Activated effector memory CD4-positive, alpha-beta T cell treated with anti-CD3 and anti-CD28 coated beads, Interleukin-2, amount 50 U/mL, for 16 hours (primary cell): ENCODE measurements around the gene HABP2.

Experiments used
- DNase-seq: peaks from one replicate; pipeline ENCODE4 v3.0.0-alpha.2; 2020

Gene HABP2

DNA sequence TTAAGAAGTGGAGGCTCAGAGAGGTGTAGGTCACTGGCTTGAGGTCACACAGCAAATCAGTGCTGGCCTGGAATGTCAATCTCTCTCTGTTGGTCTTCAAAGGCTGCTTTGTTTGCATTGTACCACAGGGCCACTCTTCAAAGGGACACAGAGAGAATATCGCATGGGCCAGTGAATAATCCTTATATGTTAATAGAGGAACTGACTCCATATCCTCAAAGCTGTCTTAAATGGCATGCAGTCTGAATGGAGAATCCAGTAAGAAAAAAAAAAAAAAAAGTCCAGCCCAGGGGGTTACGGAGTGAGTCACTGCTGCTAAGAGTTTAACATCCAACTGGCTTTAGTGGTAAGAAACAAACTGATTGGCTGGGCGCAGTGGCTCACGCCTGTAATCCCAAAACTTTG is 56.9 kb downstream of the HABP2 start:
- DNase-seq: no peak

DNA sequence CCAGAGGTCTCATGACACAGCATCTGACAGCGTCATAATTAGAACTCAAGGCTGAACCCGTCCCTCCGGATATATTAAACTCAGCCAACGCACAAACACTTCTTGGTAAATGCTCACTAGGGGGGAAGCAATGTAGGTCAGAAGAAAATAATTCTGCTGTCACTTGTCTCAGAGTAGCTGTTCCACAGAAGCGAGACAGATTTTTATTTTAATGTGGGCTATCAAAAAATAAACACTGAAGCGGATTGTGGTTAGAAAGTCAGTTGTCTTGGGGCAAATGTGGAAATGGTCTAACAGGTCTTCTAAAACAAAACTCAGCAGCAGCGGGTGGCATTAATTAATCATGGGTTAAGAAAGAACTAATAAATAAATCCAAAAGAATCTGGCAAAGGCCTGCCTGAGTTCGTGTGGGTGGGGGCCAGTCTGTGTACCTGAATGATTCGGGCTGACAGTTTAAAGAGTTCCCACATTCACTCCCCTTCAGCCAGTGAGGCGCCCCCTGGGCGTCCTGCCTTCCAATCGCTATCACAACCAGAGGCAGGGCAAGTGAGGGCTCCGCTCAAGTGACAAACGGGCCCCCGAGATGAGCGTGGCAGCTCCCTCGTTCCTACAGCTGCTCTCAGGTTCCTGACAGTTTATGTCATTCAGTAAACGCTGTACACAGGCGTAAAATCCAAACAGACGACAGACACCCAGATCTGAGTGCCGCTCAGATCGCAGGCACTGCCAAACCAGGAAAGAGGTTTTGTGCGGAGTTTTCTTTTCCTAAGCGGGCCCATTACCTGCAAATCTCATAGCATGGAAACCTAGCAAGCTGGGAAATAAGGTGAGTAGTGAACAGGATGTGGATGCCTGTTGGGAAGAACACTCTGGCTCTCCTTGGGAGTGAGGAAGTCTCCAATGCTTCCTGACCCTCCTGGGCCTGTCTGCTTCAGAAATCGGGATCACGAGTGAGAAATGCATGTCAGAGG is 58.1 kb downstream of the HABP2 start:
- no peak for DNase-seq

DNA sequence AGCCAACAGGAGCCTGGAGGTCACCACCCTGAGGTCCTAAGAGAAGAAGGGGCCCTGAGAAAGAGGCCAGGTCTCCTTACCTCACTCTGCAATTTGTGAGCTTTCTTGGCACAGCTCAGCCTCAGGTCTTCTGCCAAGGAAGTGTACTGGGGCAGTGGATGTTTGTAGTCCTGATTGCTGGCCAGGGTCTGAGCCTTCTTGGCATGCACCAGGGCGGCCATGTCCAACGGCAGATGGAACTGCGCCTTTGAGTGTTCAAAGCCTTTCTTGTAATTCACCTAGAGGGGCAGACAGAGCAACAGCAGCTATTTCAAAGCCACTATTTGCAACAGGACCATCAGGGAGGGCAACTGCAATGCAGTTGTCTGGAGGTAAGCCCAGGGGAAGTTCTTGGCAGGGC is 59.3 kb downstream of the HABP2 start:
- no peak for DNase-seq

DNA sequence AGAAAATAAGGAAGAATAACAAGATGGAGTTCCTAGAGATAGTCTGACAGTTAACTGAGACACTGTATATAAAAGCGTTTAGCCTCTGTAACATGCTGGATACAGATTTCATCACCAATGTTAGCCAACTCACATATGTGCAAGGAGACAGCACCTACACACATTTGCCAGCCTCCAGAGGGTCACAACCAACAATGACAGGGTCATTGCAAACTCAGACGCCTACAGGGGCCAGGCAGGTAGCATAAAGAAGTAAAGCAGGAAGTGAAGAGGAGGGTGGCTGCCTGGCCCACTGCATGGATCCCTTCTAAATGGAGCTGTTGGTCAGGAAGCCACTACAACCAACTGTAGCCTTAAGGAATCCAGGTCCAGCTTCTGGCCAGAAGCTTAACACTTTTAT is 60.6 kb downstream of the HABP2 start:
- DNase-seq: no peak

DNA sequence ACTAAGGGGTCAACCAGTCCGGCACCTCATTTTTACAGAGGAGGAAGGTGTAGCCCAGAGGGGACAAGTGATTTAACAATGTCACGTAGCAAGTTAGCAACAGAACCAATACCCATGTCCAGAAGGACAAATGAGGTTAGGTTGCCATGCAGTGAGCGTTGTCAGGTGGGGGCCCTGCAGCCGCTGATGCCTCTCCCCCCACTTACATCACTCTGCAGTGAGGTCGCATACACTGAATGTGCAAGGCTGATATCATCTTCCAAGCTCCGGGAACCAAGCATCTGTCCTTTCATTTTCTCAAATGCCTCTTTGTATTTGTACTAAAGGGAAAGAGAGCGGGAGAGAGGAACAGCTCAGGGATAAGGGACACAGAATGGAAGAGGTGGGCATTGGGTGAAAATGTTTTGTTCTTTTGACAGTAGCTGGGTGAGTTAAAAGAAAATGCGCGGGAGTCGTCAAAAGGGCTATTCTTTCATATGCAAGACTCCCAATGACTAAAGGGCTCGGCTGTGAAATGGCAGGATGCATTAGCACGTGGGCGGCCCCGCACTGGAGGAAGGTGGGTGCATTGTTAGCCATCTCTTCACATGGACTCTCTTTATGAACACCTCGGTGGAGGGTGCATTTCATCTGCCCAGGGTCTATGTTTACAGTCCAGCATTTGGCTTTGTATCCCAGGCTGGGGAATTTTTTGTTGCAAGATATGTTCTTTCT is 61.3 kb downstream of the HABP2 start:
- no peak for DNase-seq

DNA sequence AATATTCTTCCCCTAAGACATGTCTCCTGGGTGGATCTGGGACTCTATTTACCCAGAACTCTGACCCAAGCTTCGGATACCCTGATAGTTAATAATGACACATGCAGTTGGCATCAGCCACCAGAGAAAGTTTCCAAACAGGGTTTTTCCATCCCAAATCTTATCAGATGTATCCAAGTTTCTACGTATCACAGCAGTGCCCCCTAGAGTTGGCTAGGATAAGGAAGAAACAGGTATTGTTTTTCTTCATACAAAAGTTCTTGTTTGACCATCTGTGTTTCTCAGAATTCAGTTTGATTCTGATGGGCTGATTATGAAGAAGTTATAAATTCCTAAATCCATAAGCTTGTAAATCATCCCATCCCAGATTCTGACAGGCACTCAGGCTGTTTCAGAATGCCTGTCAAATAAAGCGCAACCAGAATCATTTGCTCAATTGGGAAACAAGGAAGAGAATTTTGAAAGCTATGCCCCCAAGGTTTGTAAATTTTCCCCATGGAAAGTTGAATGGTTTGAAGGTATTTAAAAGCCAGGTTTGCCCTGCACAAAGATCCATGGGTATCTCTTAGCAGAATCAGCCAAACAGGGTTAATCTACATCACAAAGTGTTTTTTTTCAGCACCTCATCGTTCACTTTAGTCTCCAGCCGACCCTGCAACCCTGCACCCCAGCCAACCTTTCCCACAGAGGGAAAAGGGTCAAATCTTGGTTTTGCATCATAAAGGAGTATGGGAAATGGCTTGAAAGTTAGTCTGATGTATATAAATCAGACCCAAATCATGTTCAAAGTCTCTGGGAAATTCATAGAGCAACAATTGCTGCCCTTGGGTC is 63.6 kb downstream of the HABP2 start:
- DNase-seq: no peak

DNA sequence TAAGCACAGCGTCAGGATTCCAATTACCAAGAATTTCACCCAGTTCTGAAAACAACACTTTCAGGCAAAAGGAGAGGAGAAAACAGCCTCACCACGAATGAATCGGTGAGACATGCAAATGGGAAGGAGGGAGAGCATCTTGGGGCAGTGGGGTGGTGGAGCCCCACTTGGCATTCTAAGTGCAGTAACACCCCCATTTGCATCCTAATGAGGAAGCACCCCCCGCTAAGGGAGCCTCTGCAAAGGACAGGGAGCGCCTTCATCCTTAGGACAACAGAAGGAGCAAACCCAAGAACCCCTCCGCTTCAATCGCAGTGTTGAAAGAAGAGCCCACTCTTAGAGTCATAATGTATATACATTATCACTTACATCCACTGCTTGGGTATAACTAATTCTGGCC is 64.2 kb downstream of the HABP2 start:
- no peak for DNase-seq

DNA sequence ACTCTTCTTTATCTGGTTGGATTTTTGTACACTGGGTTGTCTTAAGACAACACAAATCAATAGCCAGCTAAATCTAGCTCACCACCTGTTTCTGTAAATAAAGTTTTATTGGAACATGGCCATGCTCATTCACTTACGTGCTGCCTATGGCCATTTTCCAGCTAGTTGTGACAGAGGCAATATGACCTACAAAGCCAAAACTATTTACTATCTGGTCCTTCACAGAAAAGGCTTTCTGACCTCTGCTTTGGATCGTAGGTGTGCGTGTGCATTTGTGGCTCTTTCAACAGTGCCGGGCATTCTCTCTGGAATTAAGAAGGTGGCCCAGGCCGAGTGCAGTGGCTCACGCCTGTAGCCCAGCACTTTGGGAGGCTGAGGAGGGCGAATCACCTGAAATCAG is 65.5 kb downstream of the HABP2 start:
- no peak for DNase-seq

DNA sequence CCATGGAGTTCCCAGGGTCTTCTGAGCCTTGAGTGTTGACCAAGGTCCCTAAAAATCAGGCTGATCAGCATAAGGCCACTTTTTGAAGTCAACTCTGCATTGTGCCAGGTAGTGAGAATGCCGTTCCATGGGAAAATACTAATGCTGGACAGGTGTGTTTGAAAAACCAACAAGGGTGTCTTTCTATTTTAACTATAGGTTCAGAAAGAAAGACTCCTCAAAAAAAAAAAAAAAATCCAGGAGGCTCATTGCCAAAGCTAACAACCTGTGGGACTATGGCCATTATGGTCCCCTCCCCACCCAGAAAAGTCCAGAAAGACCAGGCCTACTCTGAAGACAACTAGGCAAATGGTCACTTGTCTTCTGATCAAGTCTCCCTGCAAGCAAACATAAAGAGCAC is 66.5 kb downstream of the HABP2 start:
- no peak for DNase-seq

DNA sequence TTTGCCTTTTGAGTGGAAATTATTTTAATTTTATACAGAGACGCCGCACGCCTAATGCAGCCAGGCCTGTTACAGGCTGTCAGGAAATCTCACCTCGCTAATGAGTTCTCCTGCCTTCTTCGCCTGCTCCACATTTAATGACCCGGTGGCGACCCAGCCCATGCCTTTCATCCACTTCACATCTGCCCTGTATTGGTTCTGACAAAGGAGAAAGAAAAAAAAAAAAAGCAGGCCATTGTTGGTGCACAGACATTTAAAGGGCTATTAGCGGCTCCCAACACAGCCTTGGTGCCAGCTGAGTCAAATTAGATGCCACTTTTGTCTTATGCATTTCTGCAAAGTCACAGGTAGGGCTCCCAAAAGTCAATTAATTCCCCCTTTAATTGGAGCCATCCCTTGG is 67.7 kb downstream of the HABP2 start:
- DNase-seq: no peak

DNA sequence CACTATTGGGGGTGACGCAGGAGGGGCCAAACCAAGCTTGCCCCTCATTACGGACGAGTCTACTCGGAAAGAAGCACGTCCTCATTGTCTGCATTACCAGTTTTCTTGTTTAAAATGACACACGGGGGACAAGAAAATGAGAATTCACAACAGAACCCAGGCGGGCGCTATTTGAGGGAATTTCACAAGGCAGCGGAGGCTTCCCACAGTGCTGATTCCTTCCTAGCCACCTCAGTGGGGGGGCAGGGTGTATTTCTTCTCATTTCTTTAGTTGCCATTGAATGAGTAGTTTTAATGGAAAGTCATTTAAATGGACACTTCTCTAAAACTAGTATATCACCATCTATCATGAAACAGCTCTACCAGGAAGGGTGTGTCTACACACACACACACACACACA is 68.1 kb downstream of the HABP2 start:
- DNase-seq: no peak

DNA sequence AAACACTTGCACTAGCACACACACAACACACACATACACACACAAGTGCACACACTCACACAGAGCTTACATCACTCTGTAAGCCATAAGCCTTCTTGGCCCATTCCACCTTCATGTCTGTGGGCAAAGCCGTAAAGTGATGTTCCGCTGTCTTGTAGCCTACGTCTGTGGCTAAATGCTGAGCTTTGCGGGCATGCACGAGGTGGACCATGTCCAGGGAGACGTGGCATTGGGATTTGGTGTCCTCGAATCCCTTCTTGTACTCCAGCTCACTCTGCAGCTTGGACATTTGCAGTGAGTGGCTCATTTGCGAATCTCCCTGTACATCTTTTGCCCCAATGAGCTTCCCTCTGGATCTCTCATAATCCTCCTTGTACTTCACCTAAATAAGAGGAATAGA is 68.9 kb downstream of the HABP2 start:
- no peak for DNase-seq

DNA sequence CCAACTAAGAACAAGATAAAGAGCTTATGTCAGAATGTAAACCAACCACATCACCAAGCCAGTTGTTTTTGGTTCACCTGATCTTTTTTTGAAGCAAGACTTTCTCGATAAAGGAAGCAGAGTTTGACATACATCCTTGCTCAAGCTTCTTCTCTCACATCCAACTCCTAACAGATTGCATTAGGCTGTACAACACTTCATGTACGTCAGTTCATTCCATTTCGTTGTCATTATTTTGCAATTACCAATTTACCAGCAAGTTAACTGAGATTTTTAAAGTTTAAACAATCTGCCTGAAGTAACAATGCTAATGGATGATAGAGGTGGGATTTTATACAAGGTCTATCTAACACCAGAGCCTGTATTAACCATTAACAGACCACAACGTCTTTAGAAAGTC is 70.0 kb downstream of the HABP2 start:
- no peak for DNase-seq

DNA sequence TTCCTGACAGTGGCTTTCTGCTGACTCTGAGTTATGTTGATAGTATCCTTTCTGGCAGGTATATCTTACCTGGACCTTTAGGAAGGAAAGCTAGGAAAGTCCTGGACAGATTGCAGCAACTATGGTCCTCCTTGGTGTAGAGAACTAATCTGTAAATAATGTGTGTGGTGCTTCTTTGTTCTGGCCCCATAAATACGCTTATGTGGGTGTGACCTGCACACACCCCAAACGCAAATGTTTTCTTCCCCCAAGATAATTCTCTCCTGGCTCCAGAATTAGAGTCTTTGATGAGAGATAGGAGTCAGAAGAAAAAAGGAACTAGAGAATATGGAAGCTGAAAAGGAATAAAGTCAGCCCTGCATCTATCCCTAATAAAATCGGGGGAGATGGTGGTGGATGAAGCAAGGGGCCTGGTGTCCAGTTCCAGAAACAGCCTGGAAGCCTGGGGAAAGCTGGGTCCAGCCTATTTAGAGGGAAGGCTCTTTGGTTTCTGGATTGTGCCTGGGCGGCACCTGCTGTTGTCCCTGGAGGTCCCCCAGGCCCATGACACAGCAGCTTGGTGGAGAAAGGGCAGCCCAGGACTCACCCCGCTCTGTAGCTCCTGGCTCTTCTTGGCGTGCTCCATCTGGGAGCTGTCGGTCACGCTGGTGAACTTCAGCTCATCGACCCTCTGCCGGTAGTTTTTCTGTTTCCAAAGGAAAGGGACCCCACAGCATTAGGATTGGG is 72.8 kb downstream of the HABP2 start:
- DNase-seq: no peak

DNA sequence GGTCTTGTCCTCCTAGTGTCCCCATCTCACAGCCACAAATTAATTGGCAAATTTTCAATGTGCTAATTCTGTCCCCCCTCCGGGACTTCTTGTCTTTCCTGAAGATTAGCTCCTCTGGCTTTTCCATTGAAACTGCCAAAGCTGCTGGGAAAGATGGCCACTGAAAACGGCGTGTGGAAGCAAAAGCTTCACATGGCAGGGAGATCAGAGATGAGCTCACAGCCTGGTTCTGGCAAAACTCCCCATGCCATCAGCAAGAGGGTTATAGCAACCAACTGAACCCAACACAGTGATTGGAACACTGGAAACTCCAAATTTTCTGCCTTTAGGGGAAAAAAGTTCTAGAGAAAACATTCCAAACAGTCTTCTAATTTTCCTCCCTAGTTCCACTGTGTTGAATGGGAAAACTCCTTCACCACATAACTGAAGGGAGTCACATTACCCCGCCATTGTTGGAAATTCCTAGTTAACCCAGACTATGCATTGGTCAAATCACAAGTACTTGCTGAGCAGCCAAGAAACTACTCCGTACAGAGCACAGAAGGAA is 74.0 kb downstream of the HABP2 start:
- DNase-seq: no peak

DNA sequence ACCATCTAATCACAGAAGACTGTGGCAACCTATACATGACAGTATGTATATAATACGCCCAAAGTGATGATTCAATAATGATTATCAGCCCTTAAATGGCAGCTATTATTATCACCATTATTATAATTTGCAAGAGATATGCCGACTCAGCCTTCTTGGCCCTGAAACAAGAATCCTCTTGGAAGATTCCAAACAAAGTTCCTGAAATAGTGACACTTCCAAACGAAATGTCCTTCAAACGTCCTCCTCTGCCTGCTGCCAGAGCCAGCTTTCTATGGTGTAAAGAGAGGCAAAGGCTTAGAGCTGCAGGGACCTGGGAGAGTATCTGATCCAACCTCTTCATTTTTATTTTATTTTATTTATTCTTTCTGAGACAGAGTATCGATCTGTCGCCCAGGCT is 75.0 kb downstream of the HABP2 start:
- DNase-seq: no peak

DNA sequence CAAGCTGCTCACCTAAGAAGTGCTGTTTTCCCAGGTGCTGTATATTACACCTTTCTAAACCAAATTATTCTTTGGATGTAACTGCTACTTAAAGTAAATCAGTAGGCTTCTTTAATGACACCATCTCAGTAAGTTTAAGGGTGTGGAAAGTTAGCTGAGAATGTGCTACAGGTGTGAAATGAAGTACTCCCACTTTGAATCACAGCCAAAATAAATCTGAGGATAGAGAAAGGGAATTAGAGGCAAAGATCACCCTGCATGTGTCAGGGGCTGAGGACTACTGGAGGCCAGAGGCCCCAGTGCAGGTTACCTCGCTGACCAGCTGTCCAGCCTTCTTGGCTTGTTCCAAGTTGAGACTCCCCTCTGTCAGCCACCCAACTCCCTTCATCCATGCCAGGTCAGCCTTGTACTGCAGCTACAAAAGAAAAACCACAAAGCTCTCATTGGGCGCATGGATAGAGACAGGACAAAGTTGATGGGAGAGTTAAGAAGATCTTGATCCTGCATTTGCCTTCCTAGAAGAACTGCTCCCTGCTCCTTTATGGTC is 75.8 kb downstream of the HABP2 start:
- DNase-seq: no peak

DNA sequence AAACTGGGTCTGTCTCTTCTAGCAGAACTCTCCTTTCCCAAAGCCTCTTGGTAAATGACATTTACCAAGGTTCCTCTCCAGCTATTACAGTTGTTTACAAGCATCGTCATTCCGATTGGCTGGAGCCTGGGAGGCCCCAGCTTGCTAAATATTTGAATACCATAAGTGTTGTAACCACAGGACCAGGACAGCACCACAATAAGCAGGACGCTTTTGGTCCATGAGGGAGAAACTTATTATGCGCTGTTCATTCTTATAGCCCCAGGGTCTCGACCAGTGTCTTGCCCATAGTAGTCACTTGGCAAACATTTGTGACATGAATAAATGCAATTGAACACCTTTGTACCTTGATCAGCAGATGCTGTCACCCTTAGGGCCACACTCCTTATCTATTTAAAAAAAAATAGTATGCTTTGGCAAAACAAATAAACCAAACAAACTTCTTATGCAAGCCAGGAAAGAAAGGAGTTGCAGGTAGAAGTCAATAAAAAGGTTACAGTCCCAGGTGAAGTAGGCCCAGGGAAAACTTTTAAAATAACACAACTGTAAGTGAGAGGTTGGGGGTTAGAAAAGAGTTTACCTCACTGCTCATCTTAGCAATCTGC is 78.2 kb downstream of the HABP2 start:
- DNase-seq: no peak

DNA sequence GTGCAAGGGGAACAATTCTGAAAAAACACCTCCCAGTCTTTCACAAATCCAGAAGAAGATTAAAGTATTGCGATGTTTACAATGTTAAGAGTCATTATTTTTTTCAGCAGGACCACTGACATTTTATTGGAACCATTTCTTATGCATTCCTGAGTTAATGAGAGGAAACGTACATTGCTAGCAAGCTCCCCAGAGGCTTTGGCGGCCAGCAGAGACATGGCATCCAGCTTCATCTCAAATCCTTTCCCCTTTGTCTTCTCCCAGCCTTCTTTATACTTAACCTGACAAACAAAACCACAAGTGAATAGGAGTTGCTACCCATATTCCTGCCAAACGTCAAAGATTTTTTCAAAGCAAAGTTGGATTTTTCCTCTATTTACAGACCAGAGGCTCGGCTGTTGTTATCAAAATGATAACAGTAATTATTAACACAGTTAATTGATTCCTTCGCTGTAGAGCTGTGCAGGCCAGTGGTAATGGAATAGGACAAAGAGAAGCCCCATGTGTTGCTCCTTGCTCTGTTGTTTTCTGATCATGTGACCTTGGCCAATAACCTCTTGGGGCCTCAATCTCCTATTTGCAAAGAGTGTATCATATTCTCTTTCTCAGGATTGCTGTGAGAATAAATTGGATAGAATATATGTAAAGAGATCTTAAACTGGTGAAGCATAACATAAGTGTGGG is 79.0 kb downstream of the HABP2 start:
- DNase-seq: no peak
